Esophagus mucosa (tissue), 1 donor: Measurements from ENCODE around the gene POLD4. TPM values are rescaled to one million over a fixed set of nuclear protein-coding genes. Genes with fewer than 3 reads are reported as not detected.

Source experiments
- ATAC-seq: fragments of 200-7000 bp; cut with Tn5 transposase; one replicate; pipeline ENCODE4 v1.9.1; 2020
- total RNA-seq: library from RNA; stranded (reverse); gene quantifications from one replicate; pipeline ENCODE4 v1.2.4, GENCODE V29; 2023
- donor health status: DM: yes; HTN: yes; CAD: no.

POLD4 gene
- total RNA-seq, 1 donor from 2014 or later: 61.7 TPM

GRCh38 chr11:67370351-67371076 lies 17.2 kb upstream of the POLD4 start:
- ATAC-seq: no peak

DNA sequence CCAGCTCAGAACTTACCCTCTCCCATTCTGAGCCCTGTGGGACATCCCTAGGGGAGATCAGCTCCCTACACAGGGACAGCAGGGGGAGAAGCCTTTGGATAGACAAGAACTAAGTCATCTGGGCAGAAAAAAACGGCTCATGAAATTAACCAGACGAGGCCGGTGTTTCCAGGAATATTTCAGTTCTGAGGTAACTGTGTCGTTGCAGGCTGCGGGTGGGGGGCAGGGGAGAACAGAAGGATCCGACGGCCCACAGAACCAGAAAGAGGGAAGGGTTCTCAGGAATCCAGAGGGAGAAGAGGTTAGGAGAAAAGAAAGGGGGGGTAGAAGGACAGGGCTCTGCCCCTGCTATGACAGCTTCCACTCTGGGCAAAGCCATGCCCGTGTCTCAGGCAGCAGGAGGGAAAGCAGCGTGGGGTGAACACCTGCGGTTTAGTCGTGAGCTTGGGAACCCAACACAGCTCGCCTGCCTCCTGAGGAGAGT lies 16.5 kb upstream of the POLD4 start:
- no peak for ATAC-seq

GRCh38 chr11:67369275-67369674 lies 15.9 kb upstream of the POLD4 start:
- no peak for ATAC-seq

- no peak for ATAC-seq
Observed at GRCh38 chr11:67368621-67369020, 15.3 kb upstream of the POLD4 start.

DNA sequence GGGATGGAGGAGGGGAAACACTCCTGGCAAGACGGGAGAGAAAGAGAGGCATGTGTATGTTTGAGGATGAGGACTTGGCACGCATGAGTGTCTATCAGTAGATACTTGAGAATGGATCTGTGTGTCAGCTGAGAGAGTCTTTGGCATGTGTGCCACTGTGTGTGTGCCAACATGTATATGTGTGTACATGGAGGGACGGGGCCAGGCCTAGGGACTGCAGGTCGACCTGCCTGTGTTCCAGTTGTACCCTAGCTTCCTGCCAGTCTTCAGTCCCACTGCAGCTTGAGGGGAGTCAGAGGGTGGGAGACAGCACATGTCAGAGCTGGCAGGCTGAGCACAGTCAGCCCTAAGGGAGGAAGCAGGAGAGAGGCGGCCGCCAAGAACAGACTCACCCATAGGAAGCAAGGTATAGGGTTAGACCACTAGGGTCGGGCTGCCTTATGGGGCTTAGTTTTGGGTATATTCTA lies 14.4 kb upstream of the POLD4 start:
- ATAC-seq: no peak

DNA sequence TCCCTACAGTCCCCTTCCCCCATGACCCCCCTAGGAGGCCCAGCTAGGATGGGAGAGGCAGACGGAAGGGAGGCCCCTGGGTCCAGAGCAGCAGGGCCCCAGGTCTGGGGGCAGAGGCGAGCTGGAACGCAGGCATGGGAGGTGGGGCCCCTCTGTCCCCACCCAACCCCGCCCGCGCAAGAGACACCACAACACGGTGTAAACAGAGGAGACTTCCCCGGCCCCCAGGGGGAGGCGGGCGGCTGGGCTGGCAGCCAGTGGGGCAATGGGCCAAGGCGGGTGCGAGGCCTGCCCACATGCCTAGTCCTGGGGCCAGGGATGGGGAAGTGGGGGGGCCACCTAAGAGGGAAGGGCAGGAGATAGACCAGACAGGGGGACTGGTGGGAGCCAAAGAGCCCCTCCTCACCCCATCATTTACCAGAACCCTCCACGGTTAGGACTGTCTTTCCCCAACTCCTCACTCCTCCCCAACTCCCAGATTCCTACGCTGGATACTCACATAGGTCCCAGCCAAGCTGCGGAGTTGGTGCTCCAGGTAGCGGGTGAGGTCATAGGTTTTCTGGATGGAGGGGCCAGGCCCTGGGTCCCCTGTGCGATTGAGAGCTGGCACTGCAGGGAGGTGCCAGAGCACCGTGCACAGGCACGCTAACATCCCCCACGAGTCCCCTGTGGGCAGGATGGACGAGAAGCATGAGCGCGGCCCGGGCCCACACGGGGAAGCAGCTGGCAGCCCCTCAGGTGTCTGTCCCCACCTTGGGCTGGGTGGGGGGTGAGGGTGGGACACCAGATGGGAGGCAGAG lies 13.8 kb upstream of the POLD4 start:
- ATAC-seq: no peak

GRCh38 chr11:67366546-67366945 lies 13.2 kb upstream of the POLD4 start:
- no peak for ATAC-seq

- no peak for ATAC-seq
Observed at GRCh38 chr11:67365736-67366444, 12.5 kb upstream of the POLD4 start.

- ATAC-seq: peak; percentile 45
Observed at GRCh38 chr11:67364783-67365722, 11.7 kb upstream of the POLD4 start.

DNA sequence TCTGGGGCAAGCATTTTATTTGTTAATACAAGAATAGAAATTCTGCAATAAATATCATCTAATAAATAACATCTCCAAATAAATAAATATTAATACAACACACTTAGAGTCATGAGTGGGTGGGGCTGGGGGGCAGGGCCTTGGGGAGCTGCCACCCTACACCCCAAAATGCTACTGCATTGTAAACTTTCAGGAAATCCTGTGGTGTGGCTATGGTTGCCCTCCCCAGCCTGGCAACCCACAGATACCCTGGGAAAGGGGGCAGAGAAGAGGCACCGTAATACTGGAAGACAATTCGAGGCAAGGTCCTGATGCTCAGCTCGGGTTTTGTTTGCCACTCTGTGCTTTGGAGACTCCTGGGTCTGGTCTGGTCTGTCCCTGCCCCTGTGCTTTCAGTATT lies 10.8 kb upstream of the POLD4 start:
- no peak for ATAC-seq

GRCh38 chr11:67357831-67358670 lies 4.7 kb upstream of the POLD4 start:
- ATAC-seq: no peak

- peak; percentile 36 for ATAC-seq
Observed at GRCh38 chr11:67356864-67357561, 3.7 kb upstream of the POLD4 start.

DNA sequence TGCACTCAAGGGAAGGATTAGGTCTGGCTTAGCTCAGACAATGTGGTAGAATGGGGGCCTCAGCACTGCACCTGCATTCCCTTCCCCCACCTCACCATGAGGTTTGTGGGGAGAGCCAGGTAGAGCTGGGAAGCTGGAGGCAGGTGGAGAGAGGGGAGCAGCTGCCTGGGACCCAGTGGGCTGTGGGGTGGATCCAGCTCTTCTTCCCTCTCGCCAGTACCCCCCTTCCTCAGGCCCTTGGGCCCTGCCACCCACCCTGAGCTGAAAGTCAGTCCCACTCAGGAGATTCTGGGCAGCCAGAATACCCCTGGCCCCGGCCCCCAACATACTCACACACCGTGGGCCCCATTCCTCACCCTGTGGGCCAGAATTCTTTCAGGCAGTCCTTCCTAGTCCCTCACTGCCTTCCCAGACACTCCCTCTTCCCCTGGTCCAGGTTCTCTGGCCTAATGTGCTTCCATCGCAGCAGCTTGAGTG lies 3.1 kb upstream of the POLD4 start:
- ATAC-seq: no peak

- ATAC-seq: no peak
Observed at GRCh38 chr11:67355794-67356386, 2.5 kb upstream of the POLD4 start.

DNA sequence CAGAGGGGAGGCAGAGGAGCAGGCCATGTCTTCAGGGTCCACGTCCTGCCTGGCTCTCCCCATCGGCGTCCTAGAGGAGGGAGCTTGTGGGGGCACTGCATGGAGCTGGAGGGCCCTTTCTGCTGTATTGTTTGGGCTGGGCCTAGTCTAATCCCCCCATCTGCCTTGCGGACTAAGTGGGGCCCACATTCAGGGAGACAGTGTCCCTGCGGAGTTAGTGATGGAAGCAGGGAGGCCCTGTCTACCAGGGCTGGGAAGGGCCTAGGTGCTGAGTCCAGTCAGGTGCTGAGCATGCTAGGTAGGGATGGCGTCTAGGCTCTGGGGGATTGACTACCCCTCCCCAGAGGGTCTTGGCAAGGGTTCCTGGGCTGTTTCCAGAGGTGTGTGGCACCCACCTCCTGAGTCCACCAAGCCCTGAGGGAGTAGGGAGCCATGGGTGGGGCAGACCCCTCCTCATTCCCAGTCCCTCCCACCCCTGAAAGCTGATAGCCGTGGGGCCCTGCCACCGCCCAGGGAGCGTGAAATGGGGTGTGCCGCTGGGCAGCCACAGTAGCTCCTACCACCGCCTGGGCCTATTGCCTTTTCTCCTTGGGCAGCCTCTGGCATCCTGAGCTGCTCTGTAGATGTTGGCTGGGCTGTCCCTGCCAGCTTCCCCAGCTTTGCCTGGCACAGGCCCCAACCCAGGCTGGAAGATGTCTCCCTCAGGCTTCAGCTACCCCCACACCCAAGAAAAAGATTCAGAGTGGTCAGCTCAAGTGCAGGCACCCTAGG lies 1.9 kb upstream of the POLD4 start:
- no peak for ATAC-seq

- ATAC-seq: peak; percentile 41
Observed at GRCh38 chr11:67354075-67355022, 1.0 kb upstream of the POLD4 start.

DNA sequence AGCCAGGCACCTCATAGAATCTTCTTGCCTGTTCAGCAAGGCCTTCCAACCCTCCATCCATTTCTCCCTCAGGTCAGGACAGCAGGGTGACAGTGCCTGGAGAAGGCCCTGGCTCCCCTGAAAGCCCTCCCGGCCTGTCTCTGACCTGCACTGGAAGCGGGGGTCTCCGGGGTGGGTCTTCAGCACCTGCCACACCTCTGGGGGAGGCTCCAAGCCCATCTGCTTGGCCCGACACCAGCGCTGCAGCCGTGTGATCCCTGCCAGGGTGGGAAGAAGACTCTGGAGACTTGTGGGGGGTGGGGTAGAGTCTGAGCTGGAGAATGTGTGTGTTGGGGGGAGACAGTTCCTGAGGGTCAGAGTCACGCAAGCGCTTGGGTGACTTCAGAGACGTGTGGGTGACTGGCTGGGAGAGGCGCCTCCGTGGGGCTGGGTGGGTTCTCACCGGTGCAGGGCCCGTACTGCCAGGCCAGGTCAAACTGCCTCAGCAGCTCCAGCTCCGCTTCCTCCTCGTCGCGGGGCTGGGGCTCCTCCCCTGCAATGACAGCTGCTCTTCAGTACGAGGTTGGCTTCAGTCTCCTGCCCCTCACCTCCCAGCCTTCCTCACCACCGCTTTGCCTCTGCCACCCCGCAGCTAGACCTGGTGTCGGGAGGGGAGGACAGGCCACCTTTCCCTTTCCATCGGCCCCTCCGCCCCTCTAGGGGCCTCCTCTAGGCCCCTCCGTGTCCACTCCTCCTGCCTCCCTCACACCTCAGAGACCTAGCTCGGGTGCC lies 615 bp downstream of the POLD4 start:
- ATAC-seq: peak; percentile 47
